GM12872 (cell line): ENCODE results near the gene NDUFV3.

Source experiments
- CTCF ChIP-seq: IDR thresholded peaks from 3 replicates; pipeline ENCODE4 v1.5.1; 2011; ENCODE audit warnings: low read depth, mild to moderate bottlenecking, low read length, moderate library complexity; ENCODE audit not compliant: insufficient read depth

NDUFV3 gene

GRCh38 chr21:42860345-42860744 lies 32.8 kb upstream of the NDUFV3 start:
- TF ChIP-seq CTCF: no peak

GRCh38 chr21:42861311-42861847 lies 31.7 kb upstream of the NDUFV3 start:
- no peak for TF ChIP-seq CTCF

GRCh38 chr21:42861848-42862400 lies 31.2 kb upstream of the NDUFV3 start:
- no peak for TF ChIP-seq CTCF

GRCh38 chr21:42862774-42863503 lies 30.2 kb upstream of the NDUFV3 start:
- TF ChIP-seq CTCF: 0 out of 3 replicates have a peak, but pooled peaks have one; percentile 11

- TF ChIP-seq CTCF: no peak
Observed at GRCh38 chr21:42863504-42863870, 29.6 kb upstream of the NDUFV3 start.

GRCh38 chr21:42864286-42864685 lies 28.8 kb upstream of the NDUFV3 start:
- TF ChIP-seq CTCF: no peak

- no peak for TF ChIP-seq CTCF
Observed at GRCh38 chr21:42864815-42865775, 28.0 kb upstream of the NDUFV3 start.
